DOHH2 (cell line): Measurements from ENCODE around the gene IFIH1.

Experiments
- H3F3A ChIP-seq: fragments of 200-600 bp; sonication (generic), shearing (Covaris generic); 2 replicates; pipeline ENCODE4 v1.6.0; 2016; ENCODE audit warnings: antibody characterized with exemption, mild to moderate bottlenecking; ENCODE audit not compliant: control insufficient read depth, insufficient read depth
- H3K27ac ChIP-seq: fragments of 200-600 bp; sonication (generic); 2 replicates; pipeline ENCODE4 v1.5.1; 2014; ENCODE audit warnings: low read depth, mild to moderate bottlenecking, low read length, moderate library complexity
- H3K27me3 ChIP-seq: fragments of 200-600 bp; sonication (generic); 2 replicates; pipeline ENCODE4 v1.6.1; 2014; ENCODE audit warnings: mild to moderate bottlenecking, low read length, mixed read lengths; ENCODE audit not compliant: control insufficient read depth
- H3K36me3 ChIP-seq: fragments of 200-600 bp; sonication (generic); 2 replicates; pipeline ENCODE4 v1.6.1; 2014; ENCODE audit warnings: mild to moderate bottlenecking, low read length, moderate library complexity, mixed read lengths; ENCODE audit not compliant: control insufficient read depth
- H3K4me1 ChIP-seq: fragments of 200-600 bp; sonication (generic); 2 replicates; pipeline ENCODE4 v1.6.1; 2014; ENCODE audit warnings: mild to moderate bottlenecking, low read length, mixed read lengths; ENCODE audit not compliant: control insufficient read depth
- H3K4me2 ChIP-seq: fragments of 200-600 bp; sonication (generic); 2 replicates; pipeline ENCODE4 v1.6.0; 2014; ENCODE audit warnings: mild to moderate bottlenecking, low read length, moderate library complexity
- H3K4me3 ChIP-seq: fragments of 200-600 bp; sonication (generic); 2 replicates; pipeline ENCODE4 v1.5.1; 2014; ENCODE audit warnings: mild to moderate bottlenecking, low read length, mixed read lengths
- H3K79me2 ChIP-seq: fragments of 200-600 bp; sonication (generic); 2 replicates; pipeline ENCODE4 v1.6.1; 2014; ENCODE audit warnings: mild to moderate bottlenecking, low read length, mixed read lengths; ENCODE audit not compliant: control insufficient read depth
- H3K9me2 ChIP-seq: fragments of 200-600 bp; sonication (generic); replicated peaks from 2 replicates; pipeline ENCODE4 v1.6.1; 2014; ENCODE audit warnings: mild to moderate bottlenecking, low read length, mixed read lengths; ENCODE audit not compliant: control insufficient read depth
- H3K9me3 ChIP-seq: fragments of 200-600 bp; sonication (generic); 2 replicates; pipeline ENCODE4 v1.6.1; 2014; ENCODE audit warnings: antibody characterized with exemption, low read length, mixed read lengths; ENCODE audit not compliant: control insufficient read depth, insufficient read depth
- H4K20me1 ChIP-seq: fragments of 200-600 bp; sonication (generic); 2 replicates; pipeline ENCODE4 v1.6.0; 2014; ENCODE audit warnings: low read depth, mild to moderate bottlenecking, antibody characterized with exemption, low read length, moderate library complexity; ENCODE audit not compliant: control insufficient read depth, insufficient read depth
- EZH2phosphoT487 ChIP-seq: fragments of 200-600 bp; sonication (generic); IDR thresholded peaks from 2 replicates; pipeline ENCODE4 v1.6.1; 2017; ENCODE audit warnings: borderline replicate concordance, mild to moderate bottlenecking, antibody characterized with exemption, low read length, moderate library complexity, mixed read lengths
- TF ChIP-seq, protein P1 (sequence below): fragments of 200-600 bp; sonication (generic); IDR thresholded peaks from one replicate; pipeline ENCODE4 v1.5.1; 2014; ENCODE audit warnings: antibody characterized with exemption, mild to moderate bottlenecking, low read depth, low read length; ENCODE audit not compliant: poor library complexity, severe bottlenecking

Gene IFIH1

DNA sequence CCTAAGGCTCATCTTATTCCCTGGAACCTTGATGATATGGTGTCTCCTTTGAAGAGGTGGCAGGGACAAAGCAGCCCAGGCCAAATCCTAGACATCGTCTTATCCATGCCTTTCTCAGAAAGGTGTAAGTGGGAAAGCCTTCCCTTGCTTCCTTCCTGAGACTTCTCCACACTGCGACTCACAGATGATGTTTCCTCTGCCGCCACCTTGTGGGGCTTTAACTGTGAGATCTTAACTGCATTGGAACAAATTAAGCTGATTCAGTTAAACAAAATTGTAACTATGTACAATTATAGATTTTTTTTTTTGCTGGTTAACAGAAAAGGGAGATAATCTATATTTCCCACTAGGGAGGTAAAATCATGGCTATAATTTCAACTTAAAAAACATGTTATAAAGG is 15.5 kb upstream of the IFIH1 start:
- H4K20me1 ChIP-seq: no peaks in the 10 kb centered on the region
- no peaks in the 10 kb centered on the region for H3K9me3 ChIP-seq
- H3K9me2 ChIP-seq: no peaks in the 10 kb centered on the region
- TF ChIP-seq, protein P1, sequence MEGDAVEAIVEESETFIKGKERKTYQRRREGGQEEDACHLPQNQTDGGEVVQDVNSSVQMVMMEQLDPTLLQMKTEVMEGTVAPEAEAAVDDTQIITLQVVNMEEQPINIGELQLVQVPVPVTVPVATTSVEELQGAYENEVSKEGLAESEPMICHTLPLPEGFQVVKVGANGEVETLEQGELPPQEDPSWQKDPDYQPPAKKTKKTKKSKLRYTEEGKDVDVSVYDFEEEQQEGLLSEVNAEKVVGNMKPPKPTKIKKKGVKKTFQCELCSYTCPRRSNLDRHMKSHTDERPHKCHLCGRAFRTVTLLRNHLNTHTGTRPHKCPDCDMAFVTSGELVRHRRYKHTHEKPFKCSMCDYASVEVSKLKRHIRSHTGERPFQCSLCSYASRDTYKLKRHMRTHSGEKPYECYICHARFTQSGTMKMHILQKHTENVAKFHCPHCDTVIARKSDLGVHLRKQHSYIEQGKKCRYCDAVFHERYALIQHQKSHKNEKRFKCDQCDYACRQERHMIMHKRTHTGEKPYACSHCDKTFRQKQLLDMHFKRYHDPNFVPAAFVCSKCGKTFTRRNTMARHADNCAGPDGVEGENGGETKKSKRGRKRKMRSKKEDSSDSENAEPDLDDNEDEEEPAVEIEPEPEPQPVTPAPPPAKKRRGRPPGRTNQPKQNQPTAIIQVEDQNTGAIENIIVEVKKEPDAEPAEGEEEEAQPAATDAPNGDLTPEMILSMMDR: peak; percentile 55
- TF ChIP-seq EZH2phosphoT487: no peak
- no peaks in the 10 kb centered on the region for H3K27me3 ChIP-seq
- H3F3A ChIP-seq: no peaks in the 10 kb centered on the region
- no peak overlapping the region for H3K27ac ChIP-seq
- no peaks in the 10 kb centered on the region for H3K79me2 ChIP-seq
- no peak overlapping the region for H3K4me2 ChIP-seq
- H3K4me3 ChIP-seq: no peak overlapping the region
- H3K36me3 ChIP-seq: no peaks in the 10 kb centered on the region
- H3K4me1 ChIP-seq: no peaks in the 10 kb centered on the region

DNA sequence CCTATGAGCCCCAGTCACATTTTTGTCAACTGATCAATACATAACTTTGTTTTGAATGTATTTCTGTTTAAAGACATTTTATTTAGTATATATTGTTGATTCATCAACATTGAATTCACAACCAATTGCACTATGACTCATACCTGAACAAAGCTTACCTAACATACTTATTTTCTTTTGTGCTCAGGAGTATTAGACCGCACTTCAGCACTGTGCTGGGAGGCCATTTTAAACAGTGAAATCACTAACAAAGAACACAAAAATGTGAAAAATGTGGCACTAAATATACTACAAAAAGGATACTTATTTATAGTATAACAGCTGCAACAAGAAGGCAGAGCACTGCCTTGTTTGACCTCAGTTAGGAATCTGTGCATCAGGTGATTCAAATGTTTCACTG is 12.4 kb upstream of the IFIH1 start:
- H3K4me1 ChIP-seq: no peaks in the 10 kb centered on the region
- no peak overlapping the region for H3K4me2 ChIP-seq
- no peaks in the 10 kb centered on the region for H3K36me3 ChIP-seq
- no peaks in the 10 kb centered on the region for H3K9me2 ChIP-seq
- peaks cover 6% of the 10 kb centered on the region for H3K9me3 ChIP-seq
- no peaks in the 10 kb centered on the region for H3F3A ChIP-seq
- no peak for TF ChIP-seq EZH2phosphoT487
- TF ChIP-seq, protein P1: no peak
- H3K27me3 ChIP-seq: no peaks in the 10 kb centered on the region
- no peak overlapping the region for H3K4me3 ChIP-seq
- no peaks in the 10 kb centered on the region for H4K20me1 ChIP-seq
- no peak overlapping the region for H3K27ac ChIP-seq
- no peaks in the 10 kb centered on the region for H3K79me2 ChIP-seq

DNA sequence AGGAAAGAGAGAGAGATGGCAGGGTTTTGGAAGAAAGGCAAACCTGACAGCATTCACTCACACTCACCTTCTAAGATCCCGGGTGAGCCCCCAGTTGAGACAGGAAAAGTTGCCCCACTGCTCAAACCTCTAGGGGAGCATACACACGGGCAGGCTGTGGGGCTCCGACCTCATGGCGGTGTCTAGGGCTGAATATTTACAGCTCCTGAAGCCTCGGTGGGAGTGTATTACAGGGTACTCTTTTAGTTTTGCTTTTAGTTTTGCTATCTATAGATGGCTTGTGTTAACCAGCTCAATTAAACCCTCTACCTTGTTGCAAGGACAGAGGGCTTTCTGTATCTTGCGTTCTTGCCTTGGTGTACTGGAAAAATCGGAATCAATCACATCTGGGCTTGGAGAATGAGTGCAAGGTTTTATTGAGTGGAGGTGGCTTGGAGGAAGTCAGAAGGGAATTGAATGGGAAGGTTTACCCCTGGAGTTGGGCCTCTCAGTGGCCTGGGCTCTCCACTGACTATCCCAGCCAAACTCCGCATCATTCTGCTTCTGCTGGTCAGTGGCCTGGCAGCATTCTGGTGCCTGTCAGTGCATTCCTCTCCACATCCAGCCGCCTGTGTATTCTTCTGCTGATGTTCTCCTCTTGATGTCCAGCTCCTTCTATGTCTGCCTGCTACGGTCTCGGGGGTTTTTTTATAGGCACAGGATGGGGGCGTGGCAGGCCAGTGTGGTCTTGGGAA is 10.1 kb upstream of the IFIH1 start:
- Histone ChIP-seq H3K9me2 (no peaks in the 10 kb centered on the region), H3K79me2 (no peaks in the 10 kb centered on the region), H3K4me2 (no peak overlapping the region), H3K27me3 (no peaks in the 10 kb centered on the region), H3K27ac (no peak overlapping the region), H3K36me3 (no peaks in the 10 kb centered on the region), H4K20me1 (no peaks in the 10 kb centered on the region), H3F3A (no peaks in the 10 kb centered on the region), H3K9me3 (peaks cover 6% of the 10 kb centered on the region), H3K4me3 (no peak overlapping the region), H3K4me1 (no peaks in the 10 kb centered on the region)
- TF ChIP-seq, protein P1: no peak
- TF ChIP-seq EZH2phosphoT487: no peak
